ENCODE results near the gene EFNA5.
"Not testable (repeated sequence)": the region's sequence is repeated elsewhere in the genome, so short reads cannot be mapped to it uniquely, and the experiment has no call there.

EFNA5 gene

GRCh38 chr5:107477492-107477891, 193.2 kb downstream of the EFNA5 start:
- no peak for DNase-seq

GRCh38 chr5:107476783-107477182, 194.0 kb downstream of the EFNA5 start:
- DNase-seq: no peak

- no peak for DNase-seq
Measured at GRCh38 chr5:107474716-107475489, 195.8 kb downstream of the EFNA5 start.

- DNase-seq: no peak
Measured at GRCh38 chr5:107474361-107474715, 196.4 kb downstream of the EFNA5 start.

- DNase-seq: no peak
Measured at GRCh38 chr5:107472620-107473064, 198.1 kb downstream of the EFNA5 start.

GRCh38 chr5:107470295-107470582, 200.5 kb downstream of the EFNA5 start:
- no peak for DNase-seq

- DNase-seq: no peak
Measured at GRCh38 chr5:107469485-107470294, 201.0 kb downstream of the EFNA5 start.

- no peak for DNase-seq
Measured at GRCh38 chr5:107469064-107469463, 201.7 kb downstream of the EFNA5 start.

GRCh38 chr5:107468276-107468675, 202.5 kb downstream of the EFNA5 start:
- DNase-seq: no peak

- DNase-seq: no peak
Measured at GRCh38 chr5:107467137-107467932, 203.4 kb downstream of the EFNA5 start.

- no peak for DNase-seq
Measured at GRCh38 chr5:107466233-107466769, 204.4 kb downstream of the EFNA5 start.

- DNase-seq: no peak
Measured at GRCh38 chr5:107464876-107465275, 205.9 kb downstream of the EFNA5 start.

GRCh38 chr5:107464416-107464815, 206.3 kb downstream of the EFNA5 start:
- no peak for DNase-seq

GRCh38 chr5:107463731-107464130, 207.0 kb downstream of the EFNA5 start:
- DNase-seq: no peak

GRCh38 chr5:107461770-107462169, 209.0 kb downstream of the EFNA5 start:
- DNase-seq: no peak

- DNase-seq: no peak
Measured at GRCh38 chr5:107460789-107461188, 209.9 kb downstream of the EFNA5 start.

- no peak for DNase-seq
Measured at GRCh38 chr5:107459605-107460004, 211.1 kb downstream of the EFNA5 start.

- DNase-seq: no peak
Measured at GRCh38 chr5:107458322-107458721, 212.4 kb downstream of the EFNA5 start.

- DNase-seq: no peak
Measured at GRCh38 chr5:107457881-107458280, 212.9 kb downstream of the EFNA5 start.

GRCh38 chr5:107457138-107457537, 213.6 kb downstream of the EFNA5 start:
- DNase-seq: no peak

- no peak for DNase-seq
Measured at GRCh38 chr5:107456281-107456715, 214.4 kb downstream of the EFNA5 start.

GRCh38 chr5:107455111-107455544, 215.6 kb downstream of the EFNA5 start:
- DNase-seq: no peak

GRCh38 chr5:107451827-107452226, 218.9 kb downstream of the EFNA5 start:
- not testable (repeated sequence) for DNase-seq
